Fibroblast of lung (primary cell): Measurements from ENCODE around the gene MYOM1. TPM values are rescaled to one million over a fixed set of nuclear protein-coding genes. Genes with fewer than 3 reads are reported as not detected.

Experiments
- DNase-seq, 2 donors: peaks; one replicate each; pipeline versions ENCODE4 v3.0.0 to v3.0.0-alpha.2; 2010; ENCODE audit warnings: low read depth in 2 of 2
- H2AFZ ChIP-seq: 2 replicates; pipeline ENCODE4 v1.5.1; 2012; ENCODE audit warnings: low read length, control low read depth, inconsistent platforms
- H3K27ac ChIP-seq: 2 replicates; pipeline ENCODE4 v1.5.1; 2011; ENCODE audit warnings: low read length, control low read depth; ENCODE audit not compliant: insufficient read depth
- H3K27me3 ChIP-seq: 2 replicates; pipeline ENCODE4 v1.5.1; 2011; ENCODE audit warnings: mild to moderate bottlenecking, low read length; ENCODE audit not compliant: control insufficient read depth, insufficient read depth
- H3K36me3 ChIP-seq: 2 replicates; pipeline ENCODE4 v1.5.1; 2011; ENCODE audit warnings: low read length; ENCODE audit not compliant: control insufficient read depth, insufficient read depth
- H3K4me1 ChIP-seq: 2 replicates; pipeline ENCODE4 v1.5.1; 2011; ENCODE audit warnings: low read length; ENCODE audit not compliant: control insufficient read depth, insufficient read depth; ENCODE audit errors: extremely low read depth
- H3K4me2 ChIP-seq: 2 replicates; pipeline ENCODE4 v1.5.1; 2011; ENCODE audit warnings: low read length, control low read depth; ENCODE audit not compliant: insufficient read depth; ENCODE audit errors: extremely low read depth
- H3K4me3 ChIP-seq, 4 experiments: fragments of 200-600 bp in 1 of 4; sonication (generic) in 1 of 4; replicated peaks in 1 of 4; 2 replicates each; pipeline ENCODE4 v1.5.1; 2011 to 2016; ENCODE audit warnings: low read length in 4 of 4, low read depth in 3 of 4, mild to moderate bottlenecking in 3 of 4, control low read depth in 2 of 4, inconsistent platforms in 1 of 4, mixed read lengths in 1 of 4; ENCODE audit not compliant: insufficient read depth in 1 of 4; ENCODE audit errors: control extremely low read depth in 1 of 4
- H3K79me2 ChIP-seq: 2 replicates; pipeline ENCODE4 v1.5.1; 2012; ENCODE audit warnings: mild to moderate bottlenecking, low read length, inconsistent platforms; ENCODE audit not compliant: control insufficient read depth, insufficient read depth
- H3K9ac ChIP-seq: 2 replicates; pipeline ENCODE4 v1.5.1; 2011; ENCODE audit warnings: mild to moderate bottlenecking, low read length, control low read depth; ENCODE audit not compliant: insufficient read depth
- H3K9me3 ChIP-seq: 2 replicates; pipeline ENCODE4 v1.5.1; 2012; ENCODE audit warnings: low read depth, low read length; ENCODE audit not compliant: control insufficient read depth, insufficient read depth
- H4K20me1 ChIP-seq: 2 replicates; pipeline ENCODE4 v1.5.1; 2011; ENCODE audit warnings: low read length; ENCODE audit not compliant: control insufficient read depth, insufficient read depth; ENCODE audit errors: extremely low read depth
- EZH2 ChIP-seq: IDR thresholded peaks from 2 replicates; pipeline ENCODE4 v1.5.1; 2012; ENCODE audit warnings: low read length, control low read depth, mild to moderate bottlenecking; ENCODE audit errors: missing control alignments
- polyA plus RNA-seq, 2 donors: library from polyadenylated mRNA; depleted of rRNA in 1 of 2; stranded (reverse) in 1 of 2; unstranded in 1 of 2; fragments of >200 nt; gene quantifications; 2 replicates each; pipeline ENCODE4 v1.2.1, GENCODE V29; 2011 to 2012; ENCODE audit warnings: missing spikeins in 1 of 2
- total RNA-seq: library from RNA; depleted of rRNA; stranded (reverse); fragments of >200 nt; gene quantifications from 2 replicates; pipeline ENCODE4 v1.2.1, GENCODE V29; 2014
- TF ChIP-seq, protein P1 (sequence below), 2 donors: IDR thresholded peaks in 1 of 2; conservative IDR thresholded peaks in 1 of 2; 1 replicate in 1 of 2; 2 replicates in 1 of 2; pipeline ENCODE4 v1.5.1; 2011 to 2012; ENCODE audit warnings: low read length in 2 of 2, control low read depth in 1 of 2, inconsistent platforms in 1 of 2, low read depth in 1 of 2, mild to moderate bottlenecking in 1 of 2

Gene MYOM1
- total and polyA plus RNA-seq, 2 donors (not counting 1 experiment from before 2014, with no cell fraction given): 0.07 to 0.83 TPM

DNA sequence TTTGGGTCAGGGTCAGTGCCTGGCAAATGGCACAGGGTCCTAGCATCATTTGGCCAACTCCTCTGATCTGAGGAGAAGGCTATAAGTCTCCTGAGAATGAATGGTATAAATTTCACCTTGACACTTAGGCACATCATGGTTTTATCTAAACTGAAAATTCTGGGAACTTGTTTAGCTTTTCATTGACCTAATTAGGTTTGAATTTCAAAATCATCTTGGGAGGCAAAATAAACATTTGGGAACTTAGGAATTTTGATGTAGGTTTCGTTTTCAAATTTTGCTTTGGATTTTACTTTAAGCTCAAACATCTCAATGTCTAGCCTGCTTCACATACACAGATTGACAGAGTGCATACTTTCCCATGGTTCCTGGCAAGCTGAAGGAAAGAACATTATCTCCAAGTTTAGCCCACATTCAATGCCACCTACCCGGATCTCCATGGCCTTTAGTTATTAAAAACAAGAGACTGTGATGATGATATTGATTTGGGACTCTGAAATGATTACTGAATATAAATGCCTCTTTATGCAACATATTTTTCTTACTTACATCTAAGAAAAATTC lies 44.5 kb downstream of the MYOM1 start:
- no peaks in the 10 kb centered on the region for H4K20me1 ChIP-seq
- TF ChIP-seq EZH2: no peak
- TF ChIP-seq, protein P1, sequence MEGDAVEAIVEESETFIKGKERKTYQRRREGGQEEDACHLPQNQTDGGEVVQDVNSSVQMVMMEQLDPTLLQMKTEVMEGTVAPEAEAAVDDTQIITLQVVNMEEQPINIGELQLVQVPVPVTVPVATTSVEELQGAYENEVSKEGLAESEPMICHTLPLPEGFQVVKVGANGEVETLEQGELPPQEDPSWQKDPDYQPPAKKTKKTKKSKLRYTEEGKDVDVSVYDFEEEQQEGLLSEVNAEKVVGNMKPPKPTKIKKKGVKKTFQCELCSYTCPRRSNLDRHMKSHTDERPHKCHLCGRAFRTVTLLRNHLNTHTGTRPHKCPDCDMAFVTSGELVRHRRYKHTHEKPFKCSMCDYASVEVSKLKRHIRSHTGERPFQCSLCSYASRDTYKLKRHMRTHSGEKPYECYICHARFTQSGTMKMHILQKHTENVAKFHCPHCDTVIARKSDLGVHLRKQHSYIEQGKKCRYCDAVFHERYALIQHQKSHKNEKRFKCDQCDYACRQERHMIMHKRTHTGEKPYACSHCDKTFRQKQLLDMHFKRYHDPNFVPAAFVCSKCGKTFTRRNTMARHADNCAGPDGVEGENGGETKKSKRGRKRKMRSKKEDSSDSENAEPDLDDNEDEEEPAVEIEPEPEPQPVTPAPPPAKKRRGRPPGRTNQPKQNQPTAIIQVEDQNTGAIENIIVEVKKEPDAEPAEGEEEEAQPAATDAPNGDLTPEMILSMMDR (conservative IDR thresholded peaks at IDR 0.05 in 1 of 2, IDR thresholded peaks at IDR 0.05 in 1 of 2; ENCODE audit: low read depth in 1 of 2, low read length in 2 of 2): no peak
- peak in 1 of 2 donors; percentile 57 for DNase-seq
- H3K36me3 ChIP-seq: no peaks in the 10 kb centered on the region
- H3K79me2 ChIP-seq: no peaks in the 10 kb centered on the region
- no peaks in the 10 kb centered on the region for H3K9me3 ChIP-seq
- no peaks in the 10 kb centered on the region for H3K27me3 ChIP-seq
- no peak overlapping the region for H2AFZ ChIP-seq
- H3K9ac ChIP-seq: no peak overlapping the region
- no peak overlapping the region for H3K27ac ChIP-seq
- peaks cover 3% of the 10 kb centered on the region for H3K4me1 ChIP-seq
- no peak overlapping the region for H3K4me2 ChIP-seq
- H3K4me3 ChIP-seq: no peak overlapping the region

DNA sequence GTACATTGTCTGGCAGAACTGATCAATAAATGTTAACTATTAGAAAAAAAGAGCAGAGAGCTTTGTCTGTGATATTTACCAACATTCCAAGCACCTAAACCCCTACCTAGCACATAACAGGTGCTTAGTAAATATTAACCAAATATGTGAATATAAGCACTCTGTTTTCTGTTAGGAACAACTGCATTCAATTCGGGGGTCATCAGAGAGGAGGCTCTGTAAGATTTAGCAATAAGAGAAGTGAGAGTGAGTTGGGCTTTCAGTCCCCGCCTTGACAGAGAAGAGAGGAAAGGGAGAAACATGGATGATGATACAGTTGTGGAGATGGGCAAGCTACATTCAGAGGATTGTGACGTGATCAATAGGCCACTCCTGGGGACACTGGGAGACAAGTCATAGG lies 47.7 kb downstream of the MYOM1 start:
- Histone ChIP-seq H3K27me3 (no peaks in the 10 kb centered on the region), H3K9ac (no peak overlapping the region)

DNA sequence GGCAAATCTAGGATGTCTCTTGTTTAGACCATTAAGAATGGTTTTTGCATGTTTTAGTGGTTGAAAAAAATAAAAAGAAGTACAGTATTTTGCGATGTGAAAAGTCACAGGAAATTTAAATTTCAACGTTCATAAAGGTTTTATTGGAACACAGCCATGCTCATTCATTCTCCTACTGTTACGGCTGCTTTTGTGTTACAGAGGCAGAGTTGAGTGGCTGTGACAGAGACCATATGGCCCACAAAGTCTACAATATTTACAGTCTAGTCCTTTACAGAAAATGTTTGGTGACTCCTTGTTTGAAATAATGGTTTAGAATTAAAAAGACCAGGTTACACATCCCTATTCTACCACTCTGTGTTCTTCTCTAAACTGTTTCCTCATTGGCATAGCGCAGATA lies 48.1 kb downstream of the MYOM1 start:
- Histone ChIP-seq H3K4me3 (no peak overlapping the region), H3K36me3 (no peaks in the 10 kb centered on the region), H3K4me2 (no peak overlapping the region), H3K4me1 (no peaks in the 10 kb centered on the region), H4K20me1 (no peaks in the 10 kb centered on the region), H3K9me3 (no peaks in the 10 kb centered on the region), H2AFZ (no peak overlapping the region), H3K9ac (no peak overlapping the region), H3K27me3 (no peaks in the 10 kb centered on the region), H3K79me2 (no peaks in the 10 kb centered on the region), H3K27ac (no peak overlapping the region)
- no peak for TF ChIP-seq EZH2
- TF ChIP-seq, protein P1 (conservative IDR thresholded peaks at IDR 0.05 in 1 of 2, IDR thresholded peaks at IDR 0.05 in 1 of 2; ENCODE audit: low read depth in 1 of 2, low read length in 2 of 2): no peak
- DNase-seq: peak in 1 of 2 donors; percentile 74

More for the DNA sequence above, 47.7 kb downstream of the MYOM1 start:
- no peaks in the 10 kb centered on the region for H3K4me1 ChIP-seq
- H4K20me1 ChIP-seq: no peaks in the 10 kb centered on the region
- no peak overlapping the region for H3K4me3 ChIP-seq
- no peak for DNase-seq
- H3K4me2 ChIP-seq: no peak overlapping the region
- no peak overlapping the region for H2AFZ ChIP-seq
- TF ChIP-seq EZH2: no peak
- TF ChIP-seq, protein P1 (conservative IDR thresholded peaks at IDR 0.05 in 1 of 2, IDR thresholded peaks at IDR 0.05 in 1 of 2; ENCODE audit: low read depth in 1 of 2, low read length in 2 of 2): no peak
- H3K9me3 ChIP-seq: no peaks in the 10 kb centered on the region
- H3K79me2 ChIP-seq: no peaks in the 10 kb centered on the region
- H3K27ac ChIP-seq: no peak overlapping the region
- no peaks in the 10 kb centered on the region for H3K36me3 ChIP-seq
